Neuronal stem cell (in vitro differentiated cells): ENCODE data around the gene MICAL3.
"Not testable (repeated sequence)": the region's sequence is repeated elsewhere in the genome, so short reads cannot be mapped to it uniquely, and the experiment has no call there.

Experiments
- DNase-seq: peaks from one replicate; pipeline ENCODE4 v3.0.0-alpha.2; 2013; ENCODE audit warnings: low spot score
- H2AFZ ChIP-seq: one replicate; pipeline ENCODE4 v1.6.1; 2013; ENCODE audit warnings: mild to moderate bottlenecking, low read length, inconsistent platforms
- H2AK5ac ChIP-seq: 2 replicates; pipeline ENCODE4 v1.6.1; 2013; ENCODE audit warnings: low read depth, mild to moderate bottlenecking, inconsistent platforms, low read length, moderate library complexity, mixed read lengths
- H2BK120ac ChIP-seq: 2 replicates; pipeline ENCODE4 v1.6.1; 2013; ENCODE audit warnings: low read depth, mild to moderate bottlenecking, inconsistent platforms, low read length, moderate library complexity, mixed read lengths
- H2BK12ac ChIP-seq: one replicate; pipeline ENCODE4 v1.6.1; 2013; ENCODE audit warnings: low read length, inconsistent platforms
- H2BK15ac ChIP-seq: 2 replicates; pipeline ENCODE4 v1.6.1; 2013; ENCODE audit warnings: mild to moderate bottlenecking, low read length, inconsistent platforms, mixed read lengths
- H2BK5ac ChIP-seq: one replicate; pipeline ENCODE4 v1.6.1; 2013; ENCODE audit warnings: inconsistent platforms, mild to moderate bottlenecking, low read length, moderate library complexity
- H3K14ac ChIP-seq: one replicate; pipeline ENCODE4 v1.6.1; 2013; ENCODE audit warnings: low read length, inconsistent platforms
- H3K18ac ChIP-seq: 2 replicates; pipeline ENCODE4 v1.6.1; 2013; ENCODE audit warnings: low read length, inconsistent platforms
- H3K23ac ChIP-seq: 2 replicates; pipeline ENCODE4 v1.6.1; 2013; ENCODE audit warnings: low read depth, mild to moderate bottlenecking, mixed read lengths, low read length, inconsistent platforms; ENCODE audit not compliant: poor library complexity
- H3K27ac ChIP-seq: replicated peaks from 3 replicates; pipeline ENCODE4 v1.5.1; 2013; ENCODE audit warnings: low read length, inconsistent platforms
- H3K27me3 ChIP-seq, 3 experiments: 2 replicates each; pipeline ENCODE4 v1.6.1; 2013; ENCODE audit warnings: low read length in 3 of 3, mild to moderate bottlenecking in 2 of 3, inconsistent platforms in 1 of 3, low read depth in 1 of 3, mixed read lengths in 1 of 3, moderate library complexity in 1 of 3; ENCODE audit not compliant: control insufficient read depth in 3 of 3, insufficient read depth in 3 of 3
- H3K36me3 ChIP-seq, 2 donors: replicated peaks in 1 of 2; 2 replicates each; pipeline ENCODE4 v1.6.1; 2013; ENCODE audit warnings: low read length in 2 of 2; ENCODE audit not compliant: control insufficient read depth in 2 of 2, insufficient read depth in 2 of 2
- H3K4ac ChIP-seq: 2 replicates; pipeline ENCODE4 v1.6.1; 2013; ENCODE audit warnings: inconsistent platforms, mild to moderate bottlenecking, low read length, moderate library complexity
- H3K4me1 ChIP-seq, 2 donors: 1 replicate in 1 of 2; 2 replicates in 1 of 2; pipeline ENCODE4 v1.6.1; 2013; ENCODE audit warnings: low read length in 2 of 2, low read depth in 1 of 2; ENCODE audit not compliant: control insufficient read depth in 2 of 2, insufficient read depth in 1 of 2
- H3K4me2 ChIP-seq: one replicate; pipeline ENCODE4 v1.6.1; 2013; ENCODE audit warnings: mild to moderate bottlenecking, low read length, inconsistent platforms; ENCODE audit not compliant: insufficient read depth, poor library complexity, severe bottlenecking
- H3K4me3 ChIP-seq, 2 donors: 2 replicates each; pipeline ENCODE4 v1.5.1; 2013; ENCODE audit warnings: low read length in 2 of 2, mild to moderate bottlenecking in 2 of 2, inconsistent platforms in 1 of 2, moderate library complexity in 1 of 2
- H3K79me1 ChIP-seq: one replicate; pipeline ENCODE4 v1.6.1; 2013; ENCODE audit warnings: low read depth, mild to moderate bottlenecking, inconsistent platforms, low read length, moderate library complexity
- H3K9ac ChIP-seq: one replicate; pipeline ENCODE4 v1.6.1; 2013; ENCODE audit warnings: mild to moderate bottlenecking, low read depth, low read length, inconsistent platforms; ENCODE audit not compliant: poor library complexity
- H3K9me3 ChIP-seq, 2 donors: replicated peaks in 1 of 2; 2 replicates each; pipeline versions ENCODE3 to v1.6.1; 2013; ENCODE audit warnings: low read length in 2 of 2, mild to moderate bottlenecking in 2 of 2, inconsistent platforms in 1 of 2, low read depth in 1 of 2, mixed read lengths in 1 of 2, moderate library complexity in 1 of 2; ENCODE audit not compliant: control insufficient read depth in 2 of 2, insufficient read depth in 1 of 2
- H4K8ac ChIP-seq: one replicate; pipeline ENCODE4 v1.6.1; 2013; ENCODE audit warnings: low read depth, mild to moderate bottlenecking, inconsistent platforms, low read length, moderate library complexity
- H4K91ac ChIP-seq: one replicate; pipeline ENCODE4 v1.6.1; 2013; ENCODE audit warnings: low read length, low read depth, mild to moderate bottlenecking, inconsistent platforms; ENCODE audit not compliant: poor library complexity
- WGBS, 2 donors: extraction: QIAGEN DNeasy Blood & Tissue Kit; methylation state at CpG; one replicate each; pipeline ENCODE4 v1.1.7; 2013; ENCODE audit warnings: missing lambda C conversion rate in 2 of 2, mixed read lengths in 1 of 2; ENCODE audit not compliant: insufficient read length in 2 of 2, insufficient replicate concordance in 1 of 2; ENCODE audit errors: extremely low coverage in 2 of 2; 5-methylcytosine and 5-hydroxymethylcytosine counted together

MICAL3 gene

DNA sequence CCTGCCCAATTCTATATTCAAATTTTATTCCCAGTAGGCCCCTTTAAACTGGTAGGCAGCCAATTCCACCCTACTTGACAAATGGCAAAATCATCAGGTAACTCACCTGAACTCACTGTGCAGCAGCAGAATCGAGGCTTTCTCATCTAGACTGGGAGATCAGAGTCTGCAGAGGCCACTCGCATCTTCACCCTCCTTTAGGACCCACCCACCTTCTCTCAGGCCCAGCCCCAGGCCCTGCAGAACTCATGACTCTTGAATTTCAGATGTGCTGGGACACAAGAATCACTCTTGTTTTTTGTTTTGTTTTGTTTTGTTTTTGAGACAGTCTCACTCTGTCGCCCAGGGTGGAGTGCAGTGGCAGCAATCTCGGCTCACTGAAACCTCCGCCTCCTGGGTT, 38.8 kb downstream of the MICAL3 start:
- no peak overlapping the region for H3K14ac ChIP-seq
- H2AK5ac ChIP-seq, result no peak overlapping the region
- H4K91ac ChIP-seq, result no peak overlapping the region
- H3K4ac ChIP-seq, result no peak overlapping the region
- no peak overlapping the region for H3K4me2 ChIP-seq
- no peaks in the 10 kb centered on the region for H3K9me3 ChIP-seq
- WGBS, 2 donors, result no CpG with 5 or more reads among the region's 5 CpGs
- H2BK15ac ChIP-seq, result no peak overlapping the region
- H3K18ac ChIP-seq, result no peak overlapping the region
- no peak overlapping the region for H3K23ac ChIP-seq
- H2BK5ac ChIP-seq, result no peak overlapping the region
- no peak overlapping the region for H3K4me3 ChIP-seq
- H3K27me3 ChIP-seq, result no peaks in the 10 kb centered on the region
- H3K9ac ChIP-seq, result no peak overlapping the region
- no peak overlapping the region for H2BK12ac ChIP-seq
- peaks cover 0 to 3% of the 10 kb centered on the region in 2 donors for H3K4me1 ChIP-seq
- no peak overlapping the region for H4K8ac ChIP-seq
- no peak overlapping the region for H2AFZ ChIP-seq
- no peaks in the 10 kb centered on the region for H3K36me3 ChIP-seq
- no peak for DNase-seq
- H3K27ac ChIP-seq, result no peak overlapping the region
- no peak overlapping the region for H2BK120ac ChIP-seq
- H3K79me1 ChIP-seq, result peaks cover 12% of the 10 kb centered on the region

DNA sequence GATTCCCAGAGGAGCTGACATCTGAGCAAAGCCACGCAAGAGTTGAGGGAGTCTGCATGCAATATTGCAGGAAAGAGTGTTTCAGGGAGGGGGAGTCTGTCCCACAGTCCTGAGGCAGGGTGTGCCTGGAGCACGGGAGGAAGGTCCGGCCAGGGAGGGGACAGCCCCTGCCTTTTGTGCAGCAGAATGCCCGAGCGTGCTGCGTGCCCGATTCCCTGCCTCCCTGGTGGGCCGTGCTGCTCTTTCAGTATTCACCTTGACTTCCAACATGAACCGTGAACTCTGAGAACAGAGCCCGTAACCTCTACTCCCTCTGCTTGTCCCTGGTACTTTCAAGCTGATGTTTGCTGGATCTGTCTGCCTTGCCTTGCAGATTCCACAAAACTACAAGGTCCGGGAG, 39.3 kb downstream of the MICAL3 start:
- WGBS, 2 donors, result no CpG with 5 or more reads among the region's 11 CpGs
- peaks cover 12% of the 10 kb centered on the region for H3K79me1 ChIP-seq
- not testable (repeated sequence) for H2BK12ac ChIP-seq, H4K91ac ChIP-seq, H3K27ac ChIP-seq, H3K9ac ChIP-seq, H3K18ac ChIP-seq, H2BK120ac ChIP-seq, H3K4ac ChIP-seq, H3K14ac ChIP-seq, H3K4me1 ChIP-seq, H2BK15ac ChIP-seq, H2AK5ac ChIP-seq, H4K8ac ChIP-seq, H3K4me2 ChIP-seq, H3K36me3 ChIP-seq, H3K9me3 ChIP-seq, H3K4me3 ChIP-seq, H3K27me3 ChIP-seq, H2AFZ ChIP-seq, H3K23ac ChIP-seq, DNase-seq, H2BK5ac ChIP-seq

- Histone ChIP-seq H3K79me1 (peaks cover 9% of the 10 kb centered on the region), H4K8ac (no peak overlapping the region), H3K9ac (no peak overlapping the region), H3K4me1 (peaks cover 0 to 8% of the 10 kb centered on the region in 2 donors), H3K36me3 (no peaks in the 10 kb centered on the region), H4K91ac (no peak overlapping the region), H2AFZ (no peak overlapping the region), H3K18ac (no peak overlapping the region), H2BK120ac (no peak overlapping the region), H2AK5ac (no peak overlapping the region), H3K14ac (no peak overlapping the region), H2BK12ac (no peak overlapping the region), H3K4ac (no peak overlapping the region), H3K27ac (no peak overlapping the region), H3K27me3 (no peaks in the 10 kb centered on the region), H2BK15ac (no peak overlapping the region), H2BK5ac (no peak overlapping the region), H3K4me3 (no peak overlapping the region), H3K23ac (no peak overlapping the region), H3K4me2 (no peak overlapping the region), H3K9me3 (no peaks in the 10 kb centered on the region)
- DNase-seq, result no peak
- WGBS, 2 donors, result no CpG with 5 or more reads among the region's 8 CpGs
Observed at GRCh38 chr22:17984114-17984513, 40.2 kb downstream of the MICAL3 start.

- Histone ChIP-seq H3K4me2 (no peak overlapping the region), H2AK5ac (no peak overlapping the region), H2BK12ac (no peak overlapping the region), H3K36me3 (no peaks in the 10 kb centered on the region), H3K27ac (no peak overlapping the region), H3K27me3 (no peaks in the 10 kb centered on the region), H2BK15ac (no peak overlapping the region), H4K91ac (no peak overlapping the region), H3K4me1 (peaks cover 0 to 6% of the 10 kb centered on the region in 2 donors), H3K9me3 (no peaks in the 10 kb centered on the region), H3K4ac (no peak overlapping the region), H3K4me3 (no peak overlapping the region), H2BK120ac (no peak overlapping the region), H2BK5ac (no peak overlapping the region), H3K79me1 (peaks cover 10% of the 10 kb centered on the region), H2AFZ (no peak overlapping the region), H4K8ac (no peak overlapping the region), H3K9ac (no peak overlapping the region), H3K18ac (no peak overlapping the region), H3K14ac (no peak overlapping the region), H3K23ac (no peak overlapping the region)
- no peak for DNase-seq
- WGBS, 2 donors, result no CpG with 5 or more reads among the region's 7 CpGs
Observed at GRCh38 chr22:17982572-17983141, 41.7 kb downstream of the MICAL3 start.
